Fibroblast of peridontal ligament (primary cell): Measurements from ENCODE around the gene GREB1L.
A peak's percentile ranks its signal among the peaks of the same experiment; 100 is the strongest.

Source experiments
- DNase-seq: peaks from one replicate; pipeline ENCODE4 v3.0.0-alpha.2; 2010; ENCODE audit errors: extremely low read depth

The GREB1L gene

DNA sequence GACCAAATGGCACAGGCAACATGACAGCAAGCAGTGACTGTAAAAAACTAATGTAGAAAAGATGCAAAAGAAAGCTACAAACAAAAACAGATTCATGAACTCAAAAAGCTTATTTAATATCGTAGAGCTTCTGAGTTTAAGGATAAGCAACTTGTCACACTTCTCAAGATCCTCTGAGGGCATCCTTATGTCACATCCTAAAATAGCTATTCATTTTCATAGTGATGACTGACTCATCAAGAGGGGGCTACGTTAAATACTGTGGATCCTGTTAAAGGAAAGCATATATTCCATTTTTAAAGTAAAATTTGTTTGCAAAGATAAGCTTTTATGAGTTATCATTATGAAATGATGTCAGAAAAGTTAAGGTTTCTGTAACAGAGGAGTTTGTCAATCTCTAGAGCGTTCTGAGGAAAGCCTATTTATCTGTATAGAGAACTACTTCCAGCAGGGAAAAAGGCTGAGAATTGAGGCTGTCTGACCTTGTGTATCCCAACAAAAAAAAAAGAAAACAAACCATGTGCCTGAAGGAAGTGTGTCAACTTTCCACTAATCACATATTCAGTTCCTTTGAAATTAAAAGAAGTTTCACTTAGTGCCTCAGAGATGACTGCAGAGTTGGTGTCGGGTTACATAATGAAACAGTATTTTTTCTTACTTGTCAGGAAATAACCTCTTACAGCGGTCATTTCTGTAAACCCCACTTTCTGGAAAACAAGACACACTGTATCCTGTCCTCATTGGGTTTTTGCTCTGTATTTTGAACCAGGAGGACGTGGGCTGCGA lies 243.0 kb downstream of the GREB1L start:
- peak; percentile 35 for DNase-seq

DNA sequence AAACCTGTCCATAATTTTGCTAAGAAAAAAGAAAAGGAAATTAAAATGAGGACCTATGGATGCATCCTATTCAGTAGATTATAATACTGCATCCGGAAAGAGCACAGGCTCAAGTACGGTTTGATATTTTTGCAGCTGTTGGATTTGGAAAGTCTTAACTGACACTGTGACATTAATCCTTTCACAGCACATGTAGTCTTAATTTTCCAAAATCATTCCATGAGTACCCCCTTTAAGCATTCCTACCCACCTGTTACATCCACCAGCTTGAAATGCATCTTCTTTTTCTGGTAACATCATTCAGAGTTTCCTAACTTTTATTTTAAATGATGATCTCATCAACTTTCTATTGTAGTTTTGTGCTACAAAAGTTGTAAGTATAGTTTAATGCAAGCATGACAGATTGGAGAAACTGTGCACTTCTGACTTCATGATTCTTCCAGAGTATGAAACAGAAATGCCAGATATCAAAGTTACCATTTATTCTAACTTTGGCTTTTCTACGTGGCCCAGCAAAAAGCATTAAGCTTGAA lies 244.9 kb downstream of the GREB1L start:
- DNase-seq = no peak

DNA sequence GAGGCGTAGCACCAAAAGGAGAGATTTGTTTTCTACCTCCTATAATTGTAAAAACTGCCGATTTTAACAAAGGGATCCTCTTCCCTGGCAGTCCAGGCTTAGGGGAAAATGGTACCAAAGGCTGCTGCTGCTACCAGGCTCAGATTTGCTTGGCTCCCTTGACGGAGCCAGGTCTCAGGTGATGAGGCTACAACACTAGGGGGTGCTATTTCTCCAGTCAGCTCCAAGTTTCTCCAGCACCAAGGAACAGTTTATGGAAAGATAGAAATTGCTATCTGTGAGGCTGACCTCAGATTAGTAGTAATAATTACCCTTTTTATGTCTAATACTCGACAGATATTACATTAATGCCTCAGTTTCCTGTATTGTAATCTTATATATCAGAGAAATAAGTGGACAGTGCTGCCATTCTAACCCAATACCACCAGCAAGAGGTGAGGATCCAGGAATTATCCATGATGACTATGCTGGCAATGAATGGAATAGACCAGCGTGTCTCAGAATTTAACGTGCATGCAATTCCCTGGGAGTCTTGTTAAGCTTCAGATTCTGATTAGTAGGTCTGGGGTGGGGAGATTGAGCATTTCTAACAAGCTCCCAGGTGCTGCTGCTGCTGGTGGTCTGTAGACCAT lies 247.2 kb downstream of the GREB1L start:
- peak; percentile 61 for DNase-seq

DNA sequence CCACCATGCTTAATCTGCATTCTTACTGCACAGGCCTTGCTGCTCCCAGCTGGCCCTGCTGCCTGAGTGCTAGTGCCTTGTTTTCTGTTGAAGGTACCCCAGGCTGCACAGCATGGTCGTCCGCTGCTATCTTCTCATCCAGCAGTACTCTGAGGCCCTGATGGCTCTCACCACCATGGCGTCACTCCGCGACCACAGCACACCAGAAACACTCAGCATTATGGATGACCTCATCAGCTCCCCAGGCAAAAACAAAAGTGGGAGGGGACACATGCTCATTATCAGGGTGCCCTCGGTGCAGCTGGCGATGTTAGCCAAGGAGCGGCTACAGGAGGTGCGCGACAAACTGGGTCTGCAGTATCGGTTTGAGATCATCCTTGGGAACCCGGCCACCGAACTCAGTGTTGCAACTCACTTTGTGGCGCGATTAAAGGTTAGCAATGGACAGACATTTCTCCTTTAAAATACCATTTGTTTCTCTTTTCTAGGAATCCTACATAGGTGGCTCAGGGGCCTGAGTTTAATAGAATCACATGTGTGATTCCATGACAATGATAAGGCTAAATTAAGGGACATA lies 248.0 kb downstream of the GREB1L start:
- no peak for DNase-seq

DNA sequence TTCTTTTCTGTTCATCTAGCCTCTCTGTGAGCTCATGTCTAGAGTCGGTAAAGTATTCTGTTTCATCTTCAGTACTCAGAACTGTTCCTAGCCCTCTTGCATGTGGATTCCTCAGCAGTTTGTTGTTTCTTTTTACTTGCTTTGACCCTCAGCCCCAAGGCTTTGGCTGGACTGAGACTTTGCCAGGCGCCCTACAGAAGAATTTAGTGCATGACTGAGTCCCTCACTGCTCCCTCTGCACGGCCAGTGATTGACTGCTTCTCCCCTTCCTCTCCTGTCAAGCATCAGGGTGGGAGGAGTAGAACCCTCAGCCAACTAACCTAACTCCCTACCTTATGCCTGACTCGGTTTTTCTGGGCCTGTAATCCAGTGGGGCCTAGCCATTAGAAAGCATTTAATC lies 248.7 kb downstream of the GREB1L start:
- no peak for DNase-seq

DNA sequence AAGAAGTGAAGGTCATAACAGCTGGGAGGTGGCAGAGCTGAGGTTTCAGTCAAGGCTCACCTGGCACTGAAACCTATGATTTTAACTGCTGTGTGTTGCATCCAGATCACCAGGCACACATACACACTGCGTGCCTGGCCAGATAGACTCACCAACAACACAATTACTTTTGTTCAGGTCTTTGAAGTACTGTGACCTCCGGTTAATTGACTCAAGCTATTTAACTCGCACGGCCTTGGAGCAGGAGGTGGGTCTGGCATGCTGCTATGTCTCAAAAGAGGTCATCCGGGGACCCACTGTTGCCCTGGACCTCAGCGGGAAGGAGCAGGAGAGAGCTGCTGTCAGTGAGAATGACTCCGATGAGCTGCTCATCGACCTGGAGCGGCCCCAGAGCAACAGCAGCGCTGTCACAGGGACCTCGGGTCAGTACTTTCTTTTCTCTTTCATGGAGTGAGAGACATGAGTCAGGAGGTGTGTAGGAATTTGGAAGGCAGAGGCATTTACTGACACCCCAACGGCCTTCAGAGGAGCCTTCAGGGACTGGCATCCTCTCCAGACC lies 254.3 kb downstream of the GREB1L start:
- DNase-seq = no peak

DNA sequence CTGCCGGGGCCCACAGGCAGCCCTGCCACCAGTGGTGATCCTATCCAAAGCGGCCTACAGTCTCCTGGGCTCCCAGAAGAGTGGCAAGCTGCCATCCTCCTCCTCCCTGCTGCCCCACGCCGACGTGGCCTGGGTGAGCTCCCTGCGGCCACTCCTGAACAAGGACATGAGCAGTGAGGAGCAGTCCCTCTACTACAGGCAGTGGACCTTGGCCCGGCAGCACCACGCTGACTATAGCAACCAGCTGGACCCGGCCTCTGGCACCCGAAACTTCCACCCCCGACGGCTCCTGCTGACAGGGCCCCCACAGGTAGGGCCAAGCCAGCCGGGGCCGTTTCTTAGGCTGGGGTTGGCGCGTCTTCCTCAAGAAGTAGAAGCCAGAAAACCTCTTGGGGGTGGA lies 258.0 kb downstream of the GREB1L start:
- no peak for DNase-seq

DNA sequence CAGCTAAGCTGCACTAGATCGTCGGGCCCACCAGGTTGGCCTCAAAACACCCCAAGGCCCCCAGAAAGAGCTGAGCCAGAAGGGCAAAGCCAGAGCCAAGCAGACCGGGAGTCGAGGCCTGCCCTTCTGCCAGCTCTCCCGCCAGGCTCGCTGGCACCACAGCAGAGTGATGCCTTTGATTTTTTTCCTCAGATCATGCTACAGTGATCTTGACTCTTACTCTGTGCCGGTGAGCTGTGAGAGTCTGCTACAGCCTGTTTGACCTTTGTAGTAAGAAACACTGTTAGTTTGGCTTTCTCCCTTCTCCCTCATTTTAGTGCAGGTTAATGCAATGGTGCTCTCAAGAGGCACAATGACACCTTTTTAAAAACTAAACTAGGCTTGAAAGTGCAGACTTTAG lies 260.6 kb downstream of the GREB1L start:
- DNase-seq = no peak

DNA sequence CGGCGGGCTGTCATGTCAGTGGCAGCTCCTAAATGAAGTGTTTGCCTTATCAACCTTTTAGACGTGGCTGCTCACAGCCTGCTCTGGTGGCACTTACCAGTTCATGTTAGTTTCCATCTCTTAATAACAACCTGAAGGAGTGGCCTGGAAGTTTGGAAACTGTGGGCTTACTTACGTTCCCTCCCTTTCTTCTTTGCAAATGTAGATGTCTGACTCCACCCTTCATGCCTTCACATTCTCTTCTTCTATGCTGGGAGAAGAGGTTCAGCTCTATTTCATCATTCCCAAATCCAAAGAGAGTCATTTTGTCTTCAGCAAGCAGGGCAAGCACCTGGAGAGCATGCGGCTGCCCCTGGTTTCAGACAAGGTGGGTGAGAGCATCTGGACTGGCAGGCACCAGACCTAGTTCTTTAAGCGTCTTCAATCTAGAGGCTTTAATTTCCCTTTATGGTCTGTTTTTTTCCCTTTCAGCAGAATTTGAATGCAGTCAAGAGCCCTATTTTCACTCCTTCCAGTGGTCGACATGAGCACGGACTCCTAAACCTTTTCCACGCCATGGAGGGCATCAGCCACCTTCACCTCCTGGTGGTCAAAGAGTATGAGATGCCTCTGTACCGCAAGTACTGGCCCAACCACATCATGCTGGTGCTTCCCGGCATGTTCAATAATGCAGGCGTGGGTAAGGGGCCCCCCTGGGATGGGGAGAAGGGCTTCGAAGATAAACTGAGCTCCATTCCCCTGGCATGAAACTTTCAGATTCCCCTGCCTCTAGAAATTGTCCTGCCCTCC lies 266.1 kb downstream of the GREB1L start:
- no peak for DNase-seq

DNA sequence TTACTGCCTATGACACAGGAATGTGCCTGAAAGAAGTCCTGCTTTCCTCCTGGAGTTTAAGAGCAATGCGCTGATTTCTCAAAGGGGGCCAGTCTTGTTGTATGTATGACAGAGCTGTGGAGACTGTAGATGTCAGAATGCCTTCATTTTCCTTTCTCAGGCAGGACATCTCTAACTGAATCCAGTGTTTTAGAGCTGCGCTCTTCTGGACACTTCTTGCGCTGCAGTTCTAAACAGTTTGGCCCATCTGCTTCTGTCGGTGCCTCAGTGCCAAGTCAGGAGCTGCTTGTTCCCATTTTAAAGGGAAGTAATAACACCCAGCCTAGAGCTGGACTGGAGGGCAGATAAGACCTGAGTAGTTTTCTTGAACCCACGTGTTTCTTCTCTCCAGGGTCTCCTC lies 267.0 kb downstream of the GREB1L start:
- no peak for DNase-seq

DNA sequence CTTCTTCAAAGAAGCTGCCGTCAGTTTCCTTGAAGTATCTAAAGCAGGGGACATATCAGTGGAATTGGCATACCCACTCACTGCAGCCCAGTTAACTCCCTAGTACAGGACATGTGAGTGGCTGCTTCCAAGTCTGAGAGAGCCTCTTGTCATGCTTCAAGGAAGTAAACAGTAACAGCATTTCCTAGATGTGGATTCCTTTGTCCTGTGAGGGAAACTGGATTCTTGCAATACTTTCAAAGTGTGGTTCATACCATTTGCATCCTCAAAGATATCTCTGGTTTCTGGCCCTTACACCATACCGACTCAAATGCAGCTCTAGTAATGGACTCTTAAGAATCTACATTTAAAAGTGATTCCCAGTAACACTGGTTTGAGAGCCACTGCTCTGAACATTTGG lies 271.3 kb downstream of the GREB1L start:
- peak; percentile 5 for DNase-seq

DNA sequence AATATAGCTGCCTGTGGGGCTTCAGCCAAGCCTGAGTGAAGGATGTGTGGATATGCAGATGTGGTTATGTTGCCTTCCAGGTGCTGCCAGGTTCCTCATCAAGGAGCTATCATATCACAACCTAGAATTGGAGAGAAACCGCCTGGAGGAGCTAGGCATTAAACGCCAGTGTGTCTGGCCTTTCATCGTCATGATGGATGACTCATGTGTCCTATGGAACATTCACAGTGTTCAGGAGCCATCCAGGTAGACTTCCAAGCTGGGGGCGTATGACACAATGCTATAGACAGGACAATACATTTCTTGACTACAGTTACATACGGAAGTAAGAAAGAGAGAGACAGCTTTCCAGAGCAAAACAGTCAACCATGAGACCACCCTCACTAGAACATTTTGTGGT lies 271.7 kb downstream of the GREB1L start:
- no peak for DNase-seq

DNA sequence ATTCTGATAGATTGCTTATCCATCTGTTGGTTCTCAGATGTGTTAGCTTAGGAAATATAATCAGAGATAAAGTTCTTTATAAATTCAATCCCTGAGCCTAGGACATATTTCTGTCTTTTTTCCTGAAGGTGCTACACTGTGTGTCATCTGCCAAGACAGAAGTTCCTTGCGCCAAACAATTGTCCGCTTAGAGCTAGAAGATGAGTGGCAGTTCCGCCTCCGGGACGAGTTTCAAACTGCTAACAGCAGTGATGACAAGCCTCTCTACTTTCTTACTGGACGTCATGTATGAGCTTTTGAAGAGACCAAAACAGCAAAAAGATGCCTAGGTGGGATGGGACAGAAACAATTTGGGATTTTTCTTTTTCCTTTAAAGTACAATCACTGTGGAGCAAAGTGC lies 280.5 kb downstream of the GREB1L start:
- no peak for DNase-seq

DNA sequence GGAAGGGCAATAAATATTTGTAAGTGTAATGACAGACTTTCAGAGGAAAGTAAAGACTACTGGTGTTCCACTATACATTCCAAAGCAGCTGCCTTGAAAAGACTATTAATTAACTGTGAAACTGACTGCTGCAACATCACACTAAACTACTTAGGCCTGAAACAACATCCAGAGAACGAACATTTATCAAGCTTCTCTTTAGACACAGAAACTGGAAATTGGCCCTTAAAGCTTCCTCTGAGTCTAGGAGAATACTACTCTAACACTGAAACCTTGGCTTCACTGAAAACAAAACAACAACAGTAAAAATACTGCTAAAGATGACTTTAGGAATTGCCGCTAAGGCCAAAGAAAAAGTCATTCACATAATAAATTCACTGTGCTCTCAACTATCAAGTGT lies 283.9 kb downstream of the GREB1L start:
- no peak for DNase-seq

DNA sequence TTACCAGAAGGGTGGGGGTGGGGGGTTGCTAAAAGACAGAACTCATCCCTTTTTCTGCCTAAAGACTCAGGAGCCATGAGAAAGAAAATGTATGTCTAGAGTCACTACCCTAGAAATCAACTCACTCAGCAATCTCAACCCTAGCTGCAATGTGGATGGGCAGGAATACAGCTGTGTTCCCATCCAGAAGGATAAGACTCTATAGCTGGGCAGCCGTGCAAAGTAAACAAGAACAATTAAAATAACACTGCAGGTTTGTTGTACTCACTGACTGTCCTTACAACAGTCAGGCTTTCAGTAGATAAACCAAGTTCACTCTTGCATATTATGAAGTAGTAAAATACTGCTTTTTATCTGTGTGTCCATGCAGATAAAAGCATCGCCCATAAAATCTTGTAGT lies 284.4 kb downstream of the GREB1L start:
- DNase-seq = no peak

DNA sequence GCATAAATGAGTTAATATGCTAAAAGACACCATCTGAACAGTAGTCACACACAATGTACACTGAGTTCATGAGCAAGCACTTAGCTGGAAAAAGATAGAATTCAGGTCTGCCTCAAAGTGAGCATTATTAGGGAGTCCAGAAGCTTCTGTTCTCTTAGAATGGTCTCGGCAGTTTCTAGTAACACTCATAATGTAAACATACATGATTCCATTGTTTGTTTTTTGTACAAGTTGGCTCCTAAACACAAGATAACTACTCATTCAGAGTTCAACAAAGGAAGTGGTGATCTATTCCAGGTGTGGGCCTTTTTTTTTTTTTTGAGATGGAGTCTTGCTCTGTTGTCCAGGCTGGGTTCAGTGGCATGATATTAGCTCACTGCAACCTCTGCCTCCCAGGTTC lies 292.3 kb downstream of the GREB1L start:
- no peak for DNase-seq

DNA sequence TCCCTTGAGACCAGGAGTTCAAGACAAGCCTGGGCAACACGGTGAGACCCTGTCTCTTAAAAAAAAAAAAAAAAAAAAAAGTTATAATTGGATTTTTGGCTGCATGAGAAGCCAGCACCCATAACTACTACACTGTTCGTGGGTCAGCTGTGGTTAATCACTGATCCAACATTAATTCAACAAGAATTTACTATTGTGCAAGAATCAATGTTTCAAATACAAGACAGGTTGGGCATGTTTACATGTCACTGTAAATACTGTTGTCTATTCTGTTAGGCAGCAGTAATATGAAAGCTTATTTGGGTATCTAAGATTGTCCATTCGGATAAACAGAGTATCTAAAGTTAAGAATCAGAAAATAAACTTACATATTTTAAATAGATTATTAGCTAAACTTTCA lies 296.2 kb downstream of the GREB1L start:
- DNase-seq = no peak

DNA sequence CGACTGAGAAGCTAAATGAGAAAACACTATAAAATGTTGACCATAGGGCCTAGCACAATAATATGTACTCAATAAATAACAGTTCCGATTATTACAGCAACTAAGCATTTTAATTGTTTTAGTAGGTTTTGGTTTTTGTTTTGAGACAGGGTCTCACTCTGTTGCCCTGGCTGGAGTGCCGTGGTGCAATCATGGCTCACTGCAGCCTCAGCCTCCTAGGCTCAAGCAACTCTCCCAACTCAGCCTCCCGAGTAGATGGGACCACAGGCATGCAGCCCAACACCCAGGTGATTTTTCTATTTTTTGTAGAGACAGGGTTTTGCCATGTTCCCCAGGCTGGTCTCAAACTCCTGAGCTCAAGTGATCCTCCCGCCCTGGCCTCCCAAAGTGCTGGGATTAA lies 304.4 kb downstream of the GREB1L start:
- DNase-seq = no peak

DNA sequence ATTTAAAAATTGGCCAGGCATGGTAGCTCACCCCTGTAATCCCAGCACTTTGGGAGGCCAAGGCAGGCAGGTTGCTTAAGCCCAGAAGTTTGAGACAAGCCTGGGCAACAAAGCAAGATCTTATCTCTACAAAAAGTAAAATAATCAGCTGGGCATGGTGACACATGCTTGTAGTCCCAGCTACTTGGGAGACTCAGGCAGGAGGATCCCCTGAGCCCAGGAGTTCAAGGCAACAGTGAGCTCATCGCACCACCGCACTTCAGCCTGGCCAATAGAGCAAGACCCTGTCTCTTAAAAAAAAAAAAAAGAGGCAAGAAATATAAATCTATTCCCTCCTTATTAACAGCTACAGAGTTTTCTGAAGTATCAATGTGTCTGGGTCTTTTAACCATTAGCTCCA lies 306.6 kb downstream of the GREB1L start:
- no peak for DNase-seq

DNA sequence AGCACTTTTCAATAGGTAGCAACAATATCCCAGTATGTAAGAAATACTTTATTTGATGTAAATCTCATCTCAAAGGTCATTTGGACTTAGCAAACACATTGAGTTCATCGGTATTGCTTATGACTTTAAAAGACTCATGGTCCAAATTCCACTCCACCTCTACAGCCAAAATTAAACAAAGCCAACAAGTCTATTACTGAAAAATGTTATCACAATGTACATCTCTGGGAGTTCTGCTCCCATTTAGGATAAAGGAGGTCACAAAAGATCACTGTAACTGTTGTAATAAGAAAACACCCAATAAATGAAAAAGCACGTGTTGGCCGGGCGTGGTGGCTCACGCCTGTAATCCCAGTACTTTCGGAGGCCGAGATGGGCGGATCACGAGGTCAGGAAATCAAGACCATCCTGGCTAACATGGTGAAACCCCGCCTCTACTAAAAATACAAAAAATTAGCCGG lies 308.5 kb downstream of the GREB1L start:
- DNase-seq = no peak

DNA sequence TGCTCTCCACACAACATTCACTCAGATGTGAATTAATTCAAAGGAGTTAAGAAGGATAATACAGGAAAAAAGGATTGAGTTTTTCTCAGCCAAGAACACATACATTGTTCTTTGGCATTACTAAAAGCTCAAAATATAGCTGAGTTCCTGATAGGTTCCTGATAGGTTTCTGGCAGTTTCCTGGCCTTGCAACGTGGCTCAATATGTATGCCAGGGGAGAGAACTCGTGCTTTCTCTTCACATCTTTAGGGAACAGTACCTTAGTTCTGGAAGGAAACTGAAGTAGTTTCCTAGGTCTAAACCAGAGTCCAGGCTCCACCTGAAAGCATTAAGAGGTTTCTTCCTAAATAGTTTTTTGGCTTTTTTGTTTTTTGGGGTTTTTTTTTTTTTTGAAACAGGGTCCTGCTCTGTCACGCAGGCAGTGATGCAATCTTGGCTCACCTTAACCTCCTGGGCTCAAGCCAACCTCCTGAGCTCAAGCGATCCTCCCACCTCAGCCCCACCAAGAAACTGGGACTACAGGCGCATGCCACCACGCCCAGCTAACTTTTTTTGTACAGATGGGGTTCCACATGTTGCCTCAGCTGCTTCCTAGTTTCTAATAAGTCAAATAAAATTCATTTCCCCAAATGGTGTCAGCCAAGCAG lies 315.7 kb downstream of the GREB1L start:
- DNase-seq = no peak
